IPS-11a (cell line): ENCODE results near the gene DQX1.

Source experiments
- H3K4me3 ChIP-seq: one replicate; pipeline ENCODE4 v1.5.1; 2013; ENCODE audit warnings: low read depth, low read length, control low read depth

The DQX1 gene

DNA sequence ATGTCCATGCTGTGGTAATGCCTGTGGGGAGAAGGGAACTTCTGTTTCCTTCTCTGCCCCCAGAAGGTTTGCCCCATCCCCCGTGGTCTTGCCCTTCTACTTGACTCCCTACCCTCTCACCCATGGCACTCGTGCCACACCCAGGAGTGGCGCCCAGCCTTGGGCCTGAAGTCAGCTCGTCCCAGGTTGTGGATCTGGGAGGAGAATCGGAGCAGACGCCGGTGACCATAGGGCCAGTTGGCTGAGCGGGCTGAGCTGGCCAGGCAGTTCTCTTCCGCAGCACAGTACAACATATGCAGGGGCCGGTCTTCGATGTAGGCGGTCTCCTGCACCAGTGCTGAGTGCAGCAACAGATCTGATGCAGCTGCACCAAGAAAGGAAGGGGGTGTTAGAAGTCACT is 8.4 kb upstream of the DQX1 start:
- no peak overlapping the region for H3K4me3 ChIP-seq

DNA sequence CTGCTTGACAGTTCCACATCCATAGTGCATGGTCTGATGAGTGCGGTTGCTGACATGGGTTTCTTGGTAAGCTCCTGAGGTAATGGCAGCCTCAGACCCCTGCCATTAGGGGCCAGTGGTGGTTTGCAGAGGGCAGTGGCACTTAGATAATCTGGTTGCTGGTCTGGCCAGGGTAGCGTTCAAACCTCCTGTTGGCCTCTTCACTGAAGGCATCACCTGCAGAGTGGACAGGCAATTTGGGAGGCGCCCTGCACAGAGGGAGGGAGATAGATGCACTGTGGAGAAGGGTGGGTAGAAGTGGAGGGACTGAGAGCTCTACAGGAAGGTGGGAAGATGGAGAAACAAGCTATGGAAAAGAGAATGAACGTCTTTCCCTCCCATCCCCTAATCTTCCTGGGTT is 7.4 kb upstream of the DQX1 start:
- H3K4me3 ChIP-seq = no peak overlapping the region

DNA sequence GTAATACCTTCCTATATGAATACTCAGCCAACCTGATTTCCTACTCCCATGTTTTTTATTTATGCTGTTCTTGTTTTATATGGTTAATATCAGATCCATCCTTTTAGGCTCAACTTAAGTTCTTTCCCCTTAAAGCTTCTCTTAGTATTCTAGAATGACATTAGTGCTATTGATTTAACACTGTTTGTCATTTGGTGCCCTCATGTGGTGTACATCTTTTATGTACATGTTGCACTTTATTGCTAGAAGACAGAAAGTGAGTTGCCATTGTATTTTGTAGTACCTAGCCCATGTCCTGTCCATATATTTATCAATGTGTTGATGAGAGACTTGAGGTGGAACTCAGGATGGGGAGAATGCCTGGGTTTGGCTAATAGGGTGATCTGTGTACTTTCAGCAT is 6.2 kb upstream of the DQX1 start:
- H3K4me3 ChIP-seq = no peak overlapping the region

DNA sequence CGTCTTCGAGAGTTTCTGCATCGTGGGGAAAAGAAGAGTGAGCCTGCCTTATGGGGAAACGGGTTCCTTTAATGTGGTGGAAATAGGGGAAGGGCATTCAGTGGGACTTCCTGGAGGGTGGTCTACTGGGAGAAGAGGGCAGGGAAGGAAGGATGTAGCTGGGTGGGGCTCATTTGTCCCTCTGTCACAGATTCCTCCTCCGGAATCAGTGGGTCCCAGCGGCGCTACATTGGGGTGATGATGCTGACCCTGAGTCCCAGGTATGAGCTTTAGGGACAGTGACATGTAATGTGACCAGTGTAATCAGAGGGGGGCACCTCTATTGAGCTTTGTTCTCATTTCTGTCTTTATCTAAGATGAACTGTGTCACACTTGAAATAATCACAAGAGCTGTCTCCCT is 5.6 kb upstream of the DQX1 start:
- no peak overlapping the region for H3K4me3 ChIP-seq

DNA sequence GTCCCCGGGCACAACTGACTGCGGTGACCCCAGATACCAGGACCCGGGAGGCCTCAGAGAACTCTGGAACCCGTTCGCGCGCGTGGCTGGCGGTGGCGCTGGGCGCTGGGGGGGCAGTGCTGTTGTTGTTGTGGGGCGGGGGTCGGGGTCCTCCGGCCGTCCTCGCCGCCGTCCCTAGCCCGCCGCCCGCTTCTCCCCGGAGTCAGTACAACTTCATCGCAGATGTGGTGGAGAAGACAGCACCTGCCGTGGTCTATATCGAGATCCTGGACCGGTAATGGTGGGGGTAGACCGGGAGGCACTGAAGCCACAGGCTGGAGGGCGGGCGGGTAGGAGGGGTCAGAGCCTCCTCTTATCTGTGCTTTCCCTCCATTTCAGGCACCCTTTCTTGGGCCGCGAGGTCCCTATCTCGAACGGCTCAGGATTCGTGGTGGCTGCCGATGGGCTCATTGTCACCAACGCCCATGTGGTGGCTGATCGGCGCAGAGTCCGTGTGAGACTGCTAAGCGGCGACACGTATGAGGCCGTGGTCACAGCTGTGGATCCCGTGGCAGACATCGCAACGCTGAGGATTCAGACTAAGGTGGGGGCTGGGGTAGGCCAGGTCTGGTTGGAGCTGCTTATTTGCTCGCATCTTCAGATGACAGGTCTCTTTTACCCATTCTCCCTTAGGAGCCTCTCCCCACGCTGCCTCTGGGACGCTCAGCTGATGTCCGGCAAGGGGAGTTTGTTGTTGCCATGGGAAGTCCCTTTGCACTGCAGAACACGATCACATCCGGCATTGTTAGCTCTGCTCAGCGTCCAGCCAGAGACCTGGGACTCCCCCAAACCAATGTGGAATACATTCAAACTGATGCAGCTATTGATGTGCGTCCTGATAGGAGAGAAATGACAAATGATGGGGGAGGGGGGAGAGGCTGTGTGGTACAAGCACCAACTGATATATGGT is 4.5 kb upstream of the DQX1 start:
- peak overlapping the region; percentile 98 for H3K4me3 ChIP-seq

DNA sequence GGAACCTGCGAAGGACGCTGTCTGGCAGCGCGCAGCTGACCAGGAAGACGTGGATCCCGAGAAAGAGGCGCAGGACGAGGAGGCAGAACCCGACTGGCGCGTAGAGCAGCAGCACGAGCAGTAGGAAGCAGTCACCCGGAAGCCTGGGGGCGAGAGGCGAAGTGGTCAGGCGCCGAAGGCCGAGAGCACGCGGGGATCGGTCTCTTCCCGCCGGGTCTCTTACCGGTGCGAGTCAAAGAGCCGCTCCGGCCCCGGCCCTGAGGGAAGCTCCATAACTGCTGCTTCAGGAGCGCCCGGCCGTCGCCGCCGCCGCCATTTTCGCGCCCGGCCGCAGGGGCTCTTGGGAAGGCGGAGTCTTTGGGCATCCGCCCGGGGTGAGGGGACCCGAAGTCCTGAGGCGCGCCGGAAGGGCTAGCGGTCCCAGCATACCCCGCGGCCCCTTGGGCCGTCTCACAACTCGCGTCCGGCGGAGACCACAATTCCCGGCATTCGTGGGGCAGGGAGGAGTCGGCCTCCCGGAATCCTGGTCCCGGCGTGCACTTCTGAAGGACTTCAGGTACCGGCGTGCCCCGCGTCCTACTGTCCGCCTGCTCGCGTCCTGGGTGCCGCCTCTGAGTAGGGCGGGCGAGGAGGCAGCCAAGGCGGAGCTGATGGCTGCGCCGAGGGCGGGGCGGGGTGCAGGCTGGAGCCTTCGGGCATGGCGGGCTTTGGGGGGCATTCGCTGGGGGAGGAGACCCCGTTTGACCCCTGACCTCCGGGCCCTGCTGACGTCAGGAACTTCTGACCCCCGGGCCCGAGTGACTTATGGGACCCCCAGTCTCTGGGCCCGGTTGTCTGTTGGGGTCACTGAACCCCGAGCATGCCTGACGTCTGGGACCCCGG is 3.6 kb upstream of the DQX1 start, which contains the start of the genes AUP1 and HTRA2:
AUP1 (minus strand) TSS at position 350 of the 882 bp plus-strand sequence; CDS start at position 273, 77 bp downstream.
HTRA2 (plus strand) TSS at position 577 of the 882 bp plus-strand sequence; CDS start at position 651, 74 bp downstream.
- H3K4me3 ChIP-seq = peak within 1 kb of the TSS; percentile 98

DNA sequence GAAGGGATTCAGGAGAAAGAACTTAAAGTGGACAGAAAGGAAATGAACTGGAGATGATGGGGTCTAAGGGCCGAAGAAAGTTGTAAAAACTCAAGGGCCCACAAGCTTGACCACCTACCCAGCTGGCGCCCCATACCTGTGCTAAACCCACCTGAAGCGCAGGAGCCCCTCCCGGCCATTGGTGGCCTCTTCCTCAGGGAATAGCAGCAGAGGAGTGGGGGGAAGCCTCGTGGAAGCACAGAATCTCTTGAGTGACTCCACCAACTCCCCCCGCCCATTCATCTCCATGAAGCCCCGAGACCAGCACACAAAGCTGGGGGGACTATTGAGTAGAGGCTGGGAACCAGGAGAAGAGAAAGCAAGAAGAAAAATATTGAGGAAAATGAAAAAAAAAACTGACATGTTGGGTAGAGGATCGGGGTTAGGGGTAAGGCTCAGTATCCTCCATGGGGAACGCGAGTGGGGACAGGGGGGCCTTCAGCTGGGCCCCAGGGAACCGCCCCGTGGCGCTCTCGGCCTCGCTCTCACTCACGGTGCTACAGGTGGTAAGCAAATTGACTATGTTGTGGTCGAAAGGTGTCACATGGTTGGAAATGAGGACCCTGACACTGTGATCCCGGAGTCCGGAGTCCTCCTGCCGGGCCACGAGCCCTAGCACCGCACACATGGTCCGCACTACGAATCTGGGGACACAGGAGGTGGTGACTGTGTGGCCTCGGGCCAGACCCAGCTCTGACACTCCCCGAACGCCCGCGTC is 2.7 kb upstream of the DQX1 start:
- peak overlapping the region; percentile 98 for H3K4me3 ChIP-seq

DNA sequence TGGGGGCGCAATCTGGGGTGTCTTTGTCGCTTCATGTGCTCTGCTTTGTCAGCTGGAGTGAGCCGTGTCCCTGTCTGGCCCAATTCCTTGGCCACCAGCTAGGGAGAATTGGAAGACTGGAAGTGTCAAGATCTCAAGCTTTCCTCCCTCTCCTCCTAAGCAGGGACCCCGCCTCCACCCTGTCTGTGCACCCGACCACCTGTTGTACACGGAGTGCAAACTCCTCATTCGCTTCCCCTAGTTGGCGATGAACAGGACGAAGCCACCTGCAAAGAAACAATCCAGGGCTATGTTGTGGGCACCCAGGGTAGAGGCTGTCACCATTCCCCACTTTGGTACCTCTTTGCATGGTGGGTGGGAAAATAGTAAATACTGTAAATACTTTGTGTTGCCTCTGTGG is 1.7 kb upstream of the DQX1 start:
- no peak overlapping the region for H3K4me3 ChIP-seq

DNA sequence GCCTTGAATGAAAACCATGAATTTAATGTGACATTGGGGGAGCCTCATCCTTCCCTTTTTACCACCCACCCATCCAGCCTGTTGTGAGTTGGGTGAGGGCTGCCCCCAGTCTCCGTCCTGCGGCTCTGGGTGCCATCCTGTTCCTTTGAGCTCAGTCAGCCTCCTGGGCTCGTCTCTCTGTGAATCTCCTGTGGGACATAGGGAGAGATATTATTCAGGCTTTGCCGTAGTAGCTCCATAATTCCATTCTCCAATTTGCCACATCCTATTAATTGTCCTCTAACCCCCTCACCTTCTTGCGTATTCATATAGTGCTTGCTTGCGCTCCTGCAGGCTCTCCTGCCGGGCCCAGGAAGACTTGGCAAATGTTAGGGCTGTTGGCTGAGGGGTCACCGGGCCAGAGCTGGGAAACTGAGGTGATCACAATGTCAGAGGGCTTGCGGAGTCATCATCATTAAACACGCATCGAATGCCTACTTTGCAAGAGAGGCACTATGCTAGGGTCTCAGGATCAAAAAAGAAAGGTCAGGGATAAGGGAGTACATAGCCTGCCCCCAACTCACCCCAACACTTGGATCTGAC is 709 bp upstream of the DQX1 start:
- no peak overlapping the region for H3K4me3 ChIP-seq

DNA sequence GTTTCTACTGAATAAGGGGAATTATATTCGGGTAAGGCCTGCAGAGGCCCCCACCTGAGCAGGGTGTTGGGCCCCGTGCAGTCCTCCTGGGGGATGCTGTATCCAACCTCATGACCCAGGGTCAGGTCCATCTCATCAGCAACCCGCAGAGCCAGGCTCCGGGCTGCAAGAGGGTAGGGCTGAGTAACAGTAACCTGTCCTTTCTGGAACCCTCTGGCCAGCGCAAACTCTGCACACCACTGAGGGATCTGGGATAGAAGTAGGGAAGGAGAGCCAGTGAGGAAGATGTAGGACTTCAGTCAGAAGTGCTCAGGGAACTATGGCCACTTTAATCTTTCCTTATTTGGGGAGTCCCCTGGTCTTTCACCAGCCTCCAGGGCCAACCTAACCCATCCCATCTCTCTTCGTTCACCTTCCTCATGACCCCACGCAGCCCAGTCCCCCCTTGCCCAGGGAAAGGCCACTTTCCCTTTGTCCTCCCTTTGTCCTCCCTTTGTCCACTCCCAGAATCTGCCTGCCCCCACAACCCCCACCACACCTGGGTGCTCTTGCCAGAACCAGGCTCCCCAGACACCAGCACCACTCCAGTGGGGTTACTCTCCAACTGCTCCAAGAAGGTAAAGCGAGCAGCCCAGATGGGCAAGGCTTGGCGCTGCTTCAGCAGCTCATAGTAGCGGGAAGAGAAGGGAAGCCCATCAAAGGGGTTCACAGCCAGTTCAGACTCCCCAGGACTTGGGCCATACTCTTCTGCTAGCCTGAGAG is 895 bp downstream of the DQX1 start:
- H3K4me3 ChIP-seq = no peak overlapping the region

DNA sequence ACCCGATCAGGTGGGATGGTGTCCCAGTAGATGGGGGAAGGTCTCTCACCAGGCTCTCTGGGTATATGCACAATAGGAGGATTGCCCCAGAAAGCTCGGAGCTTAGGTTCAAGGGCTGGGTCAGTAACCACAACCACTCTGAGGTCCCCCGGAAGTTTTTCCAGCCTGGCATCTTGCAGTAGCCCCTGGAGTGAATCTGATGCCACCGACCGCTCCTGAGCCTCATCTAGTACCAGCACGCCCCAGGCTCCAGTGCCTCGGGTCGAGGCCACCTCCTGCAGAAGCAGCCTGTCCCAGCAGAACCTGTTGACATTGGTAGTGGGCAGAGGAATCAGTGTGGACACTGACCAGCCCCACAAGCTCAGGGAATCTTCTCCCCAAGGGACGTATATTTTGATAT is 2.0 kb downstream of the DQX1 start:
- no peak overlapping the region for H3K4me3 ChIP-seq

DNA sequence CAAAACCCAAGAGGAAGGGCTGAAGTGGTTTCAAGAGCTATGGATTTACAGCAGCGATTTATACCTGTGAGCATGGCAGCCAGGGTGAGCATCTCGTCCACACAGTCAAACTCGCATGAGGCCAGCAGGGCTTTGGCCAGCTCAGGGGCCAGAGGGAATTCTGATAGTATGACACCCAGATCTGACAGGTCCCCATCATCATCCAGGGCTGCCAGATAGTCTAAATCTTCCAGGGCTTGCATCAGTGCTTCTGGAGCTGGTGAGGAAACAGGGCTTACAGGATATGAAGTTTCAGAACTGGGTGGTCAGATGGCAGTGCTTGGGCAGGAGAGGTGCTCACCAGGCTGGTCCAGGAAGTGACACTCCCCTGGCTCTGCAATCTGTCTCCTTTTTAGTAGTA is 3.5 kb downstream of the DQX1 start:
- H3K4me3 ChIP-seq = no peak overlapping the region

DNA sequence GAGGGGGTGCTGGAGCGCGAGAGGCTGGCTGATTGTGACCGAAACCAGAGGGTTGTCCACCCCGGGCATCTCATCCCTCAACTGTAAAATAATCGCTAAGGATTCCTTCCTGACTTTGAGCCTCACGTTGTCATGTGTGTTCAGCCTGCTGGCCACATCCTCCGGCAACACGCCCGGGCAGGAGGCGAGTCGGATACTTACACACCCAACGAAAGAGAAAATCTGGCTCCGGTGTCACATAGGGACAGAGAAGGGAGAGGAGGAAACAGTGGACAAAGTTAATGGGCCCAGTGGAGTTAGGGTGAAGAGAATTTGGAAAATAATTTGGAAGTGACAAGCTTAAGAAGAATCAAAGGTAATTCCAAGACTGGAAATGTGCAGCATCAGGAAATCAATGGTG is 9.4 kb downstream of the DQX1 start:
- no peak overlapping the region for H3K4me3 ChIP-seq

DNA sequence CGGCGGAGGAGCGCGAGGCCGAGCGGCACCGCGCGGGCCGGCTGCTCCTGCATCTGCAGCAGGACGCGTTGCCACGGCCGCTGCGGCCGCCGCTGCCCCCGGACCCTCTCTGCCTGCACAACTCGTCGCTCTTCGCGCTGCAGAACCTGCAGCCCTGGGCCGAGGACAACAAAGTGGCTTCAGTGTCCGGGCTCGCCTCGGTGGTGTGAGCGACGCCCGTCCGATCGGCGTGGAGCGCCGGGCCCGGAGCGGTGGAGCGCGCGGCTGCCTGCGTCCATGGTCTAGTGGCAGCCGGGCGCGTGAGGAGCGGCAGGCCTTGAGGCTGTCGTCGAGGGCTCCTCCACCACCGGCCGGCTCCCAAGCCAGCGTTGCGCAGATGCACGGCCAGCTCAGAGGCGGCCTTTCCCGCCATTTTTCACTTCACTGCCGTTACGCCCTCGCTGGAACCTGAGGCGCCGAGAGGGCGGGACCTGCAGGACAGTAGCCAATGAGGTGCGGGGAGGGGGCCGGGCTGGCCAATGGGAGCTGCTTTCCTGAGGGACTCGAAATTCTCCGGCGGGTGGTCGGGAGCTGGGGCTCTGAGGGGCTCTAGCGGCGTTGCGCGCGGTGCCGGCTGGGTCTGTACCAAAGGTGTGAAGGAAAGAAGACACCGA is 9.9 kb downstream of the DQX1 start:
- no peak overlapping the region for H3K4me3 ChIP-seq

DNA sequence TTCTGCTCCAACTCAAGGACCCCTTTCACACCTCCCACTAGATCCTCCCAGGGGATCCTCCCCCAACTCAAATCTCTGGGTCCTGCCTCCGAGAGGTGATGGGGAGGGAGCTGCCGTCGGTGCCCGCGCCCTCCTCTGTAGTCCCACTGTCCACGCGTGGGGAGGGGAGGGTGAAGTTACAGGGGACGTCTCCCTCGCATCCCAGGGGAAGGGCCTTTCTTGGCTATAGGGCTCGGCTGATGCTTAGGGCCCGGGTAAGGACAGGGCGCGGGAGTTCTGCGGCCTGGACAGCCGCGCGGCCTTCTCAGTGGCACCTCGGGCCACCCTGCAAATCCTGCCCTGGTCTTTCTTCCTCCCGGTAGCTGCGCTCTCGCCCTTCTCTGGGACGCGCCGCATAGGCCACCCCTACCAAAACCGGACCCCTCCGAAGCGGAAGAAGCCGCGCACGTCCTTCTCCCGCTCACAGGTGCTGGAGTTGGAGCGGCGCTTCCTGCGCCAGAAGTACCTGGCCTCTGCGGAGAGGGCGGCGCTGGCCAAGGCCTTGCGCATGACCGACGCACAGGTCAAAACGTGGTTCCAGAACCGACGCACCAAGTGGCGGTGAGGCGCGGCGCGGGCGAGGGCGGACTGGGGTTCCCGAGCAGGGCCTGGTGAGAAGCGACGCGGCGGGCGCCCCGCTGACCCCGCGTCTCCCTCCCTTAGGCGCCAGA is 10.6 kb downstream of the DQX1 start:
- H3K4me3 ChIP-seq = no peak overlapping the region

DNA sequence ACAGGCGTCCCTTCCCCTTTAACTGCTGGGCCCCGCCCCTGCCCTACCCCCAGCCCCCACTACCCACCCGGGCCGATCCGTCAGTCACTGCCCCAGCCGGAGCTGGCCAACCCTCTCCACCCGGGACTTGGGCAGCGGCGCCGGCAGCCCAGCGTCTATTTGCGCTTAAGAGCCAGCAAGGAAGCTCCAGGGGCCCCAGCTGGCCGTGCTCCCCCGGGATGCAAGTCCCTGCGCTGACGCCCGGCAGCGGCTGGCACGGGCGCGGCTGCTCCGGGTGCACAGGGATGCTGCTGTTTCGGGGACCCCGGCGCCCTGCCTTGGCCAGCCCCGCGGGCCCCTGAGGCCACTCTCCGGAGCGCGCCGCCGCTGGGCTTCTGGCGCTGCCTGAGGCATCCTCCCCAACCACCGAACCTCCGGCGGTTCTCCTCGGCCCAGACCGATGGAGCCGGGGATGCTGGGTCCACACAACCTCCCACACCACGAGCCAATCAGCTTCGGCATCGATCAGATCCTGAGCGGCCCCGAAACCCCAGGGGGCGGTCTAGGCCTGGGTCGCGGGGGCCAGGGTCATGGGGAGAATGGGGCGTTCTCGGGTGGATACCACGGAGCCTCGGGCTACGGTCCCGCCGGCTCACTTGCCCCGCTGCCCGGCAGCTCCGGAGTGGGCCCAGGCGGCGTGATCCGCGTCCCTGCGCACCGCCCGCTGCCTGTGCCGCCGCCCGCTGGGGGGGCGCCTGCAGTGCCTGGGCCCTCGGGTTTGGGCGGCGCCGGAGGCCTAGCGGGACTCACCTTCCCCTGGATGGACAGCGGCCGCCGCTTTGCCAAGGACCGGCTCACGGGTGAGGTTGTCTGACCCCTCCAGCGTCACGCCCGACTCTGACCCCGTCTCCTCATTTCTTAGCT is 11.4 kb downstream of the DQX1 start, which contains the start of gene TLX2:
TLX2 (plus strand) TSS at position 83 of the 903 bp plus-strand sequence; CDS start at position 440, 357 bp downstream.
- H3K4me3 ChIP-seq = peak within 1 kb of the TSS; percentile 20

DNA sequence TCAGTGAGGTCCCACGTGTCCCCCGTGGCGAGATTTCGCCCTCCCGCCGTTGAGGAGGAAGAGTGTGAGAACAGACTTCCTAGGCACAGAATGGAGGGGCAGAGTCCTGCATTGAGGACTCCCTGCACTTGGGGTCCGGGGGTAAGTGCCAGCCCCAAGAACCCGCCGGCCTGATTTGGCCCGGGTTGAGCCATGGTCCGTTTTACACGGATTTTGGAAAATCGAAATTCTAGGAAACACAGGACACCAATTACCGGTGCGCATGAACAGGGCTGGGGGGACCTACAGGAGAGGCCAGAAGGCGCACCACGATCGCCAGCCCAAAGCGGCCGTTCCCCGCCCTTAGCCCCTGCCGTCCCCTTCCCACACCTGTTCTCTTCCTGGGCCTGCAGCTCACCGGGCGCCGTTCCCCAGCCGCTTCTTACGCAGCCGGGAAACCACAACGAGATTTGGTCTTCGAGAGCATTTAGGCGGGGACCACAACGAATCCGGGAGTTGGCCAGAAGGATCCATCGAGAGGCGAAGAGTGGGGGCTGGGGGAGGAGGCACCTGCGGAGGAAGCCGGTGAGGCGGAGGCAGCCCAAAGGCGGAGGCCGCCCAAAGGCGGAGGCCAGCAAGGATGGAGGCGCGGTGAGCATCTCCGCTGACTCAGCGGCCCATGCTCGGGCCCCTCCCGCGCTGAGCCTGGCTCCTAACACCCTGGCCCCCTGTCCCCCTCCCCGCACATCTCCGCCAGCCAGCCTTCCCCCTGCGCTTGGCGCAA is 12.2 kb downstream of the DQX1 start:
- H3K4me3 ChIP-seq = peak overlapping the region; percentile 20
